Kidney (tissue), 14 donors: ENCODE measurements around the gene ARHGAP29. TPM values are rescaled to one million over a fixed set of nuclear protein-coding genes. Genes with fewer than 3 reads are reported as not detected.

Experiments
- DNase-seq, 5 donors: peaks; one replicate each; pipeline ENCODE4 v3.0.0-alpha.2; 2013 to 2020
- FAIRE-seq: peaks from 2 replicates; lab custom pipeline; 2012; peaks lifted over from hg19 to GRCh38; lab: Jason Lieb, UNC
- H3K27ac ChIP-seq, 2 donors: one replicate each; pipeline ENCODE4 v1.7.0; 2013; ENCODE audit warnings: low read depth in 2 of 2, low read length in 2 of 2, inconsistent platforms in 1 of 2
- H3K27me3 ChIP-seq: one replicate; pipeline ENCODE4 v1.7.1; 2013; ENCODE audit warnings: low read length, inconsistent platforms; ENCODE audit not compliant: control insufficient read depth, insufficient read depth
- H3K36me3 ChIP-seq, 3 donors: one replicate each; pipeline versions ENCODE4 v1.7.0 to v1.7.1; 2013; ENCODE audit warnings: low read length in 3 of 3, control low read depth in 1 of 3, inconsistent platforms in 1 of 3; ENCODE audit not compliant: insufficient read depth in 3 of 3, control insufficient read depth in 2 of 3
- H3K4me1 ChIP-seq, 3 donors: one replicate each; pipeline versions ENCODE4 v1.7.0 to v1.7.1; 2013; ENCODE audit warnings: low read length in 3 of 3, inconsistent platforms in 1 of 3, low read depth in 1 of 3; ENCODE audit not compliant: control insufficient read depth in 2 of 3, insufficient read depth in 2 of 3
- H3K4me3 ChIP-seq, 3 donors: one replicate each; pipeline versions ENCODE4 v1.7.0 to v1.8.1; 2013; ENCODE audit warnings: low read length in 3 of 3, control low read depth in 1 of 3, inconsistent platforms in 1 of 3
- H3K9ac ChIP-seq, 3 donors: one replicate each; pipeline versions ENCODE4 v1.7.0 to v1.7.1; 2013; ENCODE audit warnings: low read length in 3 of 3, control low read depth in 1 of 3, inconsistent platforms in 1 of 3
- H3K9me3 ChIP-seq, 3 donors: one replicate each; pipeline versions ENCODE4 v1.7.0 to v1.7.1; 2013; ENCODE audit warnings: low read length in 3 of 3, control low read depth in 1 of 3, inconsistent platforms in 1 of 3; ENCODE audit not compliant: control insufficient read depth in 2 of 3, insufficient read depth in 1 of 3
- intact Hi-C: fragments of 100-400 bp; cut with DNase I; formaldehyde crosslinking; loops from one replicate; pipeline ENCODE4 v1.11.1; 2022
- polyA plus RNA-seq: library from polyadenylated mRNA; stranded (reverse); fragments of 350-450 nt; fragmentation: Illumina TruSeq; extraction: RNeasy Lipid Tissue Mini Kit (QIAGEN cat#74804); gene quantifications from one replicate; pipeline ENCODE4 v1.2.3, GENCODE V29; 2014; ENCODE audit warnings: low read depth, low replicate concordance; ENCODE audit not compliant: insufficient read depth
- total RNA-seq: library from RNA; stranded (reverse); fragmentation: NEBNext Ultra II Directional; extraction: Animal tissue kit (Norgen Biotek cat#: 25700); gene quantifications from one replicate; pipeline ENCODE4 v1.2.1, GENCODE V29; 2021
- TF ChIP-seq, protein P1 (sequence below): IDR thresholded peaks from 3 replicates; pipeline ENCODE4 v1.5.1; 2012; ENCODE audit warnings: mild to moderate bottlenecking, moderate library complexity, borderline replicate concordance; ENCODE audit not compliant: insufficient read depth; ENCODE audit errors: extremely low read depth
- donor health status: control.
- donor health status: control.
- donor health status: control.
- donor health status: control.
- donor health status: control.
- donor health status: DM: yes; HTN: yes; CAD: no.
- donor health status: Normal renal cell carcinoma (clear cell type).

ARHGAP29 gene
- total and polyA plus RNA-seq, 2 donors from 2014 or later = 15.9 to 145 TPM

DNA sequence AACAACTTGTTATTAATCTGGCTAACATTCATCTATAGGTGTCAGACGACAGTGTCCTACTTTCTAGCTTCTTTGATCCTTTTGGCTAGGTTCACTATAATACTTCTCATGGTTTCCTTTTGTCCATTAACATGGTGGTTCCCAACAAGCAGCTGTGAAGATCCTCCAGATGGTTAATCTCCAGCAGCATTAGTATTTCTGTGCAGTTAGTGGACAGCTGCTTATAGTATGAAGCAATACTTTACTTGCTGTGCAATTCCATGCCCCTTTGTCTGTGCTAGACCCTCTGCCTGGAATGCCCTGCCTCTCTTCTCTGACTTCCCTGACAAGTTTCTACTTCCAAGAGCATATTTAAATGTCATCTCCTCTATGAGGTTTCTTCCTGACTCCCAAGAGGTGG, 41.7 kb upstream of the ARHGAP29 start:
- no peaks in the 10 kb centered on the region for H3K9me3 ChIP-seq
- H3K27me3 ChIP-seq = no peaks in the 10 kb centered on the region
- no peaks in the 10 kb centered on the region for H3K36me3 ChIP-seq
- no peaks in the 10 kb centered on the region for H3K4me1 ChIP-seq
- H3K4me3 ChIP-seq = no peak overlapping the region
- TF ChIP-seq, protein P1, sequence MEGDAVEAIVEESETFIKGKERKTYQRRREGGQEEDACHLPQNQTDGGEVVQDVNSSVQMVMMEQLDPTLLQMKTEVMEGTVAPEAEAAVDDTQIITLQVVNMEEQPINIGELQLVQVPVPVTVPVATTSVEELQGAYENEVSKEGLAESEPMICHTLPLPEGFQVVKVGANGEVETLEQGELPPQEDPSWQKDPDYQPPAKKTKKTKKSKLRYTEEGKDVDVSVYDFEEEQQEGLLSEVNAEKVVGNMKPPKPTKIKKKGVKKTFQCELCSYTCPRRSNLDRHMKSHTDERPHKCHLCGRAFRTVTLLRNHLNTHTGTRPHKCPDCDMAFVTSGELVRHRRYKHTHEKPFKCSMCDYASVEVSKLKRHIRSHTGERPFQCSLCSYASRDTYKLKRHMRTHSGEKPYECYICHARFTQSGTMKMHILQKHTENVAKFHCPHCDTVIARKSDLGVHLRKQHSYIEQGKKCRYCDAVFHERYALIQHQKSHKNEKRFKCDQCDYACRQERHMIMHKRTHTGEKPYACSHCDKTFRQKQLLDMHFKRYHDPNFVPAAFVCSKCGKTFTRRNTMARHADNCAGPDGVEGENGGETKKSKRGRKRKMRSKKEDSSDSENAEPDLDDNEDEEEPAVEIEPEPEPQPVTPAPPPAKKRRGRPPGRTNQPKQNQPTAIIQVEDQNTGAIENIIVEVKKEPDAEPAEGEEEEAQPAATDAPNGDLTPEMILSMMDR = no peak
- no peak overlapping the region for H3K27ac ChIP-seq
- DNase-seq = peak in 1 of 5 donors; percentile 10
- FAIRE-seq = no peak
- intact Hi-C loops = no loop called here
- no peak overlapping the region for H3K9ac ChIP-seq

DNA sequence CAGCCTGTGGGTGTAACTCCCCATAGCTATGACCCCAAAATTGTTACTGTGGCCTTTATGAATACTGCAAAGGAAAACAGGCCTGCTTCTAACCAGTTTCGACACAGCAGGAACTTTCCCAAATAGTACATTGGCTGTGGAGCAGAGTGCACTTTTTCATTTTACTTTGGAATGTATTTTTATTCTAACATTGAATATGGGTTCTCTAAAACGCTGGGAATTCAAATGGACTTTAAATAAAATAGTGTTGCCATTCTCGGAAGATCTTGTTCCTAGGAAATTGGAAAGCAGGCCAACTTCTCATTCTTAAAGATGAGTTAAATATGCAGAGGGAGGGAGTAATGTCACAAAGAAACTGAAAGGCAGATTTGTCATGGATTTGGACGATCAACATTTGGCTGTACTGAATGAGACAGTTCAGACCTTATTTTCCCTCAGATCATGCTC, 39.6 kb upstream of the ARHGAP29 start:
- DNase-seq (no peak), FAIRE-seq (no peak)
- intact Hi-C loops = no loop called here
- TF ChIP-seq, protein P1 = no peak
- no peaks in the 10 kb centered on the region for H3K36me3 ChIP-seq
- no peak overlapping the region for H3K4me3 ChIP-seq
- no peaks in the 10 kb centered on the region for H3K4me1 ChIP-seq
- H3K27ac ChIP-seq = no peak overlapping the region
- no peaks in the 10 kb centered on the region for H3K9me3 ChIP-seq
- no peak overlapping the region for H3K9ac ChIP-seq
- H3K27me3 ChIP-seq = no peaks in the 10 kb centered on the region

DNA sequence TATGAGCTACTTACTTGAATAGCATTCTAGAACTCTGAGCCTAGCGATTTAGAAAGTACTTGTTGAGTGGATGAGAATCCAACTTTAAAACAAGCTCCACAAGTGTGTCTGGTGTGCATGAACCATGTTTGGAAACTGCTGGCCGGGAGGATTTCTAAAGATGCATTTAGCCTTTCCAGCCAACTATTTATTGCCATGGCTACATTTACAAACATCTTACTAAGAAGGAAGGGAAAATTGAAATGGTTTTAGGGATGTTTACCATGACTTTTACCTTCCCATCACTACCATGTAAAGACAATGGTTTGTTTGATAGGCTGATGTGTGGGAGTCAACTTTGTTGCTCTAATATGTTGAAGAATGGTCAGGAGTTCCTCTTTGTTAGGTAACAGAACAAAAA, 37.7 kb upstream of the ARHGAP29 start:
- no peaks in the 10 kb centered on the region for H3K9me3 ChIP-seq
- no peak for FAIRE-seq
- no peak for DNase-seq
- H3K9ac ChIP-seq = no peak overlapping the region
- H3K36me3 ChIP-seq = no peaks in the 10 kb centered on the region
- no peak overlapping the region for H3K4me3 ChIP-seq
- no peaks in the 10 kb centered on the region for H3K4me1 ChIP-seq
- H3K27ac ChIP-seq = no peak overlapping the region
- TF ChIP-seq, protein P1 = no peak
- no peaks in the 10 kb centered on the region for H3K27me3 ChIP-seq
- intact Hi-C loops = no loop called here

DNA sequence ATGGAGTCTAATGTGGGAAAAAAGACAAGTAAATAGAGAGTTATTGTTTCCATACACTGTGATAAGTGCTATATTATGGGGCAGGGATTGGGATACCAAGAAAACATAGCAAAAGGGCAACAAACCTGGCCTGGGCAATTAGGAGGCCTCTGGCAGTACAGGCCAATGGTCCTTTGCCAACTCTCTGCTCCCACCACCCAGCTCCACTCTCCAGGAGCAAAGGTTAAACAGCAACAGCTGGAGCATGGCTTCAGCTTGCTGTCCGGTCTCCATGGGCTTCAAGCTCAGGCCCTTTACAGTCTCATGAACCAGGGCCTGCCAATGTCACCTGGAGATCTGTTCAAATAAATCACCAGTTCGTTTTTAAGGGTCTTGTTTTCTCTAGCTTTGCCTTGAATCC, 37.2 kb upstream of the ARHGAP29 start:
- Histone ChIP-seq H3K27me3 (no peaks in the 10 kb centered on the region), H3K27ac (no peak overlapping the region), H3K4me3 (no peak overlapping the region), H3K9me3 (no peaks in the 10 kb centered on the region), H3K4me1 (no peaks in the 10 kb centered on the region), H3K9ac (no peak overlapping the region), H3K36me3 (no peaks in the 10 kb centered on the region)
- FAIRE-seq = no peak
- TF ChIP-seq, protein P1 = no peak
- no peak for DNase-seq
- intact Hi-C loops = no loop called here
